Right lung (tissue), 5 donors: ENCODE measurements around the gene GPC5. TPM values are rescaled to one million over a fixed set of nuclear protein-coding genes. Genes with fewer than 3 reads are reported as not detected.
A peak's percentile ranks its signal among the peaks of the same experiment; 100 is the strongest.

Experiments used
- DNase-seq, 2 donors: peaks; one replicate each; pipeline ENCODE4 v3.0.0-alpha.2; 2013
- polyA plus RNA-seq, 5 donors: library from polyadenylated mRNA; unstranded; fragments of 120-200 nt; gene quantifications; one replicate each; pipeline versions ENCODE4 v1.2.1 to v1.2.3, GENCODE V29; 2013; ENCODE audit warnings: inconsistent platforms in 1 of 5, low replicate concordance in 1 of 5; ENCODE audit not compliant: insufficient read length in 5 of 5, insufficient read depth in 1 of 5

The GPC5 gene
- polyA plus RNA-seq, 5 donors = 9.2 to 17.3 (median 14.9) TPM

- DNase-seq = no peak
Measured at GRCh38 chr13:91709180-91709579, 310.8 kb downstream of the GPC5 start.

DNA sequence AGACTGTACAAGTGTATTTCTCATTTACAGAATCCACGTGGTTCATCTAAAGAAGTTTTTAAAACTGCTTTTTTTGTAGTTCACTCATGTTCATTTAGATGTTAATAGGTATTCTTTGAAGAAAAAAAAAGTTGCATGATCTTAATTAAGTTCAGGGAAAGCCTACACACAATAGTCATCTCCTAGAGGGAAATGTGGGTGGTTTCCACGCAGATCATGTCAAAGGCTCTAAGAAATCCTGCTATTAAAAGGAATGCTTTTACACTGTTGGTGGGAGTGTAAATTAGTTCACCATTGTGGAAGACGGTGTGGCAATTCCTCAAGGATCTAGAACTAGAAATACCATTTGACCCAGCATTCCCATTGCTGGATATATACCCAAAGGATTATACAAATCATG is 312.3 kb downstream of the GPC5 start:
- no peak for DNase-seq

DNA sequence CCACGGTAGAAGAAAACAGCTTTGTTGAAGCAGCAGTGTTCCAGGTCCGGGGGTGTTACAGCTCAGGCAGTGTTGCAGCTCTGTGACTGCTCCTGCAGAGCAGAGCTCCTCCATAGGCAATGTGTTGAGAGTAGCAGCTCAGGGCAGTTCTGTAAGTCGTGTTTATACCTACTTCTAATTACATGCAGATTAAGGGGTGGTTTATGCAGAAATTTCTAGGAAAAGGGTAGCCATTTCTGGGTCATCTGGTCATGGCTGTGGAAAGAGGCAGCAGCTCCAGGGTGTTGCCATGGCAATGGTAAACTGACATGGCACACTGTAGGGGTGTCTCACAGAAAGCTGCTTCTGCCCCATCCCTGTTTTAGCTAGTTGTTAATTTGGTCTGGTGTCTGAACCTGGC is 316.4 kb downstream of the GPC5 start:
- DNase-seq = no peak

- no peak for DNase-seq
Measured at GRCh38 chr13:91716436-91717065, 318.1 kb downstream of the GPC5 start.

GRCh38 chr13:91719033-91719432 is 320.6 kb downstream of the GPC5 start:
- no peak for DNase-seq

- DNase-seq = no peak
Measured at GRCh38 chr13:91721413-91721812, 323.0 kb downstream of the GPC5 start.

GRCh38 chr13:91722267-91722884 is 324.0 kb downstream of the GPC5 start:
- peak; percentile 30 to 36 for DNase-seq

DNA sequence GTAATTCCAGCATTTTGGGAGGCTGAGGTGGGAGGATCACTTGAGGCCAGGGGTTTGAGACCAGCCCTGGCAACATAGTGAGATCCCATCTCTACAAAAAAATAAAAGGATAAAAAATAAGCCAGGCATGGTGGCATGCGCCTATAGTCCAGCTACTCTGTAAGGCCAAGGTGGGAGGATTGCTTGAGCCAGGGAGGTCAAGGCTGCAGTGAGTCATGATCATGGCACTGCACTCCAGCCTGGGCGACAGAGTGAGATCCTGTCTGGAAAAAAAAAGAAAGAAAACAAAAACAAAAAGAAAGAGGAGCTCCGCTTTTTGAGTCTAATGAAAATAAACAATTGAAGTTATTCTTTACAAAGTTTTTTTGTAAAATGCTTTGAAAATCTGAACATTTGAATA is 326.2 kb downstream of the GPC5 start:
- no peak for DNase-seq

DNA sequence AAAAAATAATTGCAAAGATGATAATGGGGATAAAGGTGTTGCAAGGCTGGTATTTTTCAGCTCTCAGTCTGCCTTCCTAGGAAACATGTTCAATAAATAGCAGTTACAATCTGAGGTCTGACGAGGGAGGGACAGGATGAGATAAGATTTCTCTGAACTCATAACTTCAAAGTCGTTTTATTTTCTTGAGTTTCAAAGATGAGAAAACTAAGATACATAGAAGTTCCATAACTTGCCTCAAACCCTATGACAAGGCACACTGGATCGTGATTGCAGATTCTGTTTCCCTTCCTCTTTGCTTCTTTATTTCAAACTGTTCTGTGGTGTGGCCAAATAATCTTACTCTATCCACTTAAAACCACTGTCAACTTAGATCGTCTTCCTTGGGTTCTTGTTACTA is 327.2 kb downstream of the GPC5 start:
- no peak for DNase-seq

- no peak for DNase-seq
Measured at GRCh38 chr13:91726671-91727070, 328.2 kb downstream of the GPC5 start.

DNA sequence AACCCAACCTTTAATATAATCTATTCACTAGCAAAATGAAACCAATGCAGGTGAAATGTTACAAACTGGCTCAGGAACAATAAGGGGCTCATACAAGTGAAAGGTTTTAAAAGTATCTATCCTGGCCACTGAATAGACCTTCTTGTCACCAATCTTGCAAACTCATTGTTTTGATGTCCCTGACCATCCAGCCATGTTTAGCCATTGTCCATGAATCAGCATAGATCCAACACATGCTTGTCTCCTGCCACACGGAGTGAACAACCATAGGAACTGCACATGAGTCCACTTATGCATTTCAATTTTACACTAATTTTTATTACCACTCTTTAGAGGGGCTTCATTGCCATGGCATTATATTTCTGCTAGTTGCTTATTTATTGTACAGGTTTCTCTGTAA is 331.4 kb downstream of the GPC5 start:
- DNase-seq = no peak

GRCh38 chr13:91739751-91740150 is 341.3 kb downstream of the GPC5 start:
- no peak for DNase-seq

DNA sequence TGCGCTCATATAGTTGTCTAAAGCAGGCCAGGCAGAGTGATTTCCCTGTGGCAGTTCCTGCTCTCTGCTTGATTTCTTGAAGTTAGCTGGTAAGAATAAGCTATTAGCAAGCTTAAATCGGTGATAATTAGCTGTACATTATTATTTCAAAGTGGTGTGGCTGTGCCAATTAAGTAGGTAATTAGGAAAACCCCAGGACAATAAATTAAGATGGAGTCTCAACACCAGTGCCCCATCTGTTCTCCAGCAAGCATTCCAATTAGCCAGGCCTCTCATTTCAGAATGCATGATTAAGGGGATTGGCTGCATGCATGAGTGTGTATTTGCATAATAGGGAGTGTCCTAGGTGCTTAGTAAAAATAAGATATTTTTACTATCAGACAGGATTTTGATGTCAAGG is 342.3 kb downstream of the GPC5 start:
- no peak for DNase-seq

- DNase-seq = no peak
Measured at GRCh38 chr13:91741925-91742324, 343.5 kb downstream of the GPC5 start.

DNA sequence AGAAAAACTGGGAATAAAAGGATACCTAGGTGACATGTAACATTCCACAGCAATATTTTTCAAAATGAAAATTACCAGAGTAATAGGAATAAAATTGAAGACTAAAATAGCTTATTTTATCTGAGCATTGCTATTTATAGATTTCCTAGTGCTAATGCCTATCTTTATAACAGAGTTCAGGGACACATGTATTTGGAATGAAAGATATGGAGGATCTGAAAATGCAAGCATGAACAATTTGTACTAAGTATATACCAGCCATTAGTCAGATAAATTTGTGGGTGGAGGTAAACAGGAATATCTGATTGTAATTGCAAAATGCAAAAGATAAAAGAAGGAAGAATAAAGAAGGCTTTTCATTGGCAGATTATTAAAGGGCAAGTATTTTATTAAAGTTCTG is 345.9 kb downstream of the GPC5 start:
- no peak for DNase-seq

DNA sequence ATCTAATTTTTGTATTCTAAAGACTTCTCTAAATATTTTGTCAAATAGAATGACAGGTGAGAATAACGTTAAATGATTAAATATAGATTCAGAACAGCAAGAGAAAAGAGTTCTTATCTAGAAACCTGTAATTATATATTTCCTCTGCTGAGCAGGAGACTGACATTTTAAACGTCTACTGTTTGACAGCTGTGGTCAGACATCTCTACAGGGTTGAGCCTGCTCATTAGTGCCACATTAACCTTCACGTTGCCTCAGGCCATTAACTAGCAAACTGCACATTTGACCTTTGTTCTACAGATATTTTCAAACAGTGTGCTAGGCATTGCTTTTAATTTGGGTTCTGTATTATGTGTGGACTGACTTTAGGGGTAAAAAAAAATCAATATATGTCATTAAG is 347.5 kb downstream of the GPC5 start:
- DNase-seq = no peak

GRCh38 chr13:91747186-91747585 is 348.8 kb downstream of the GPC5 start:
- no peak for DNase-seq

DNA sequence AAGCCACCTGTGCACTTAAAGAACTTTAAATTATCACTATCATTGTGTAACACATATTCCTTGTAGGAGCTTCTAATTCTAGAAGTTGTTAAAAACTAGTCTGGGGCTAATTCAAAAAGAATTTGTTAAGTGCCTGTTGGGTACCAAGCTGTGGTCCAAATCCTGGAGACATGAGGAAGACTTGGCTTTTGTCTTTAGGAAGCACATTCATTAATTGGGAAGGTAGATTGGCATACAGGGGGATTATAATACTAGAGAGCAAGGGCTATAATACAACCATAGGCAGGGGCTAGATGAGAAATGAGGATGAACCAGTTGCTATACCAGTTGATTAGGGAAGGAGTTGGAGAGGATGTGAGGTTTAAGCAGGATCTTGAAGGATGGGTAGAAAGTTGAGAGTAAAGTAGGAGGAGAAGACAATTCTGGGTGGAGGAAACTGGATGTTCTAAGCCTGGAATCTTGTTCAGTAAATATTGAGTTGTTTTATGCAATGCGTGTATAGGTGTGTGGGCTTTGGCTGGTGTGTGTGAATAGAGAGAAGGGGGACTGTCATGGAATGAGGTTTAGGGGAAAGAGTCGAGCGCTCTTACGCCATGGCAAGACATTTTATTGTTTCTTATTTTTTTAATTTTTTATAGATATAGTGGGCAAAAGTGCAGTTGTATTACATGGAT is 350.1 kb downstream of the GPC5 start:
- DNase-seq = no peak

DNA sequence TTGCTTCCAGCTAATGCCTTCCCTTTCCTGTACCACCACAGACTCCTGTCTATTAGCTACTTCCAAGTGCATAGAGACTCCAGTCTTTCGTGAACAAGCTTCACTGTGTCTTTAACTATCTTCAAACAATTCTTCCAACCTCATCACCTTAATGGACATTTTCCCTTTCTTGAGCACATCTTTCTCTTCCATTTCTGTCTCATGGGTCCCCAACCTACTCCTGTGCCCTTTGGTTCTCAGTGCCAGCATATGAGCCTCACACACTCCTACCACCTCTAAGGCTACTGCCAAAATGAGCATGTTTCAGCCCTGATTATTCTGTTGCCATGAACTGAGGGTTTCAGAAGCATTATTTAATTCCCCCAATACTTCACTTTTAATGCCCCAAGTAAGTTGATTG is 360.3 kb downstream of the GPC5 start:
- DNase-seq = no peak

DNA sequence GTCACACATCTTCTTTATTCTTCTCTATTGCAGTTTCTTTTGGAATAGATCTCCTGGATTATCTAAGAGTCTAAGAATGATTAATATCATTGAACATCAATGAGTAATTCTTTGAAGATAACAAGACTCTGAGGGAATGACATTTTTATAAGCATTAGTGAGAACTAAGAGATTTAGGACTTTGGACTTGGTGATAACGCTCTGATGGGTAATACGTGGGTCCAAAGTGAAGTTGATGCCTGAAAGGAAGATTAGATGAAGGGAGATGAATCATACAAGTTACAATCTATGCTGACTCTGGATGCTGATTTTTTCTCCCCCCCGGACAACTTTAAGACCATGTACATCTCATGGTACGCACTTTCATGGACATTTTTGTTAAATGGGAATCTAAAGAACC is 364.5 kb downstream of the GPC5 start:
- DNase-seq = no peak

DNA sequence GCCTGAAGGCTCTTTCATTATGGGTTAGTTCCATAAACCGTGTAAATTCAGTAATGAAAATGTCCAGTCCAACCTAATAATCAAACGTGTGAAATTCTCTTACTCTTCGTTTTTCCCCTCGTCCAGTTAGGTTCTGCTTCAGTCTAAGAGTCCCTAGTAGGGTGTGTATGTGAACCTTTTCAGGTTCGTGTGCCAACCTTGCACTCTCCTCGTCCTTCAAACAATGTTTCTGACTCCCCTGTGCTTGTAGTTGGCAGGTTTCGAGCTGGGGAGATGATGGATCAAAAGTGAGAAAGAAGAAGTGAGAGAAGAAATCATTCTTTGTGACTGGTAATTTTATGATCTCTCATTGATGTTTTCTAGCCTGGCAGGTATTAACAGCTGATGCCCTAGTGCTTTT is 366.1 kb downstream of the GPC5 start:
- no peak for DNase-seq

DNA sequence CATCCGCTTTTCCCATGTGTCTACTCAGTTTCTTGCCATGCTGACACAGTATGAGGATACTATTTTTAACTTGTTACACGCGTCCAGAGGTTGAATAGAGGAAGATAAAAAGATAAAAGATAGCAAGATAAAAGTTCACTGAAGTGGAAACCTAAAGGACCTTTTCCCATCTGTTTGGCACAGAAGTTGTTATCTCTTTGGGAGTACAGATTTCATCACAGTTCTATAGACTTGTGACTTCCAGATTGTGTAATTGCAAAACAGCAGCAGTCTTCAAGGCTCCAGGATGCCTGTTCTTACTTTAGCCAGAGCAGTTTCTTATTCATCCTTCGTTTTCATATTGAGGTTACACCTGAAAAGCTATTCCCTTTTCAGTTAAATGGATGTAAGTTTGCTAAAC is 369.2 kb downstream of the GPC5 start:
- DNase-seq = peak in 1 of 2 donors; percentile 3

GRCh38 chr13:91768746-91769145 is 370.3 kb downstream of the GPC5 start:
- no peak for DNase-seq

DNA sequence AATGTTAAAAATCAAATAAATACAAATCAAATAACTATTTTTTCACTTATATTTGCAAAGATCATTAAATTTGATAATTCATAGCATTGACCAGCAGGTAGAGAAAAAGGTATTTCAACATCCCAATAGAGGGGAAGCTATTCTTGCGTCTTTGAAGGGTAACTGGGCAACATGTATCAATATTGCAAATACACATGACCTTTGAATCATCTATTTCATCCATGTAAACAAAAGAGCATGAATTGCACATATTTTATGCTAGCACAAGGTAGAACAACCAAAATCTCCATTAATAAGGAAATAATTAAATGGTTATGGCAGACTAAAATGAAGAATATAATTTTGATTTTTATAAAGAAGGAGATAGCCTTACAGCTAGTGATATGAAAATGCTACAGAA is 372.8 kb downstream of the GPC5 start:
- no peak for DNase-seq
